Stimulated activated naive CD8-positive, alpha-beta T cell treated with anti-CD3 and anti-CD28 coated beads, Interleukin-15, Interleukin-2, amounts not matched to agents 100 U/mL and 50 U/mL, for 24 hours (primary cell): ENCODE data around the gene SMYD2.
A peak's percentile ranks its signal among the peaks of the same experiment; 100 is the strongest.

Experiments
- ATAC-seq: fragments of 150-1000 bp; cut with Tn5 transposase; one replicate; pipeline ENCODE4 v1.10.0; 2021
- DNase-seq: peaks from one replicate; pipeline ENCODE4 v3.0.0; 2021

Gene SMYD2

DNA sequence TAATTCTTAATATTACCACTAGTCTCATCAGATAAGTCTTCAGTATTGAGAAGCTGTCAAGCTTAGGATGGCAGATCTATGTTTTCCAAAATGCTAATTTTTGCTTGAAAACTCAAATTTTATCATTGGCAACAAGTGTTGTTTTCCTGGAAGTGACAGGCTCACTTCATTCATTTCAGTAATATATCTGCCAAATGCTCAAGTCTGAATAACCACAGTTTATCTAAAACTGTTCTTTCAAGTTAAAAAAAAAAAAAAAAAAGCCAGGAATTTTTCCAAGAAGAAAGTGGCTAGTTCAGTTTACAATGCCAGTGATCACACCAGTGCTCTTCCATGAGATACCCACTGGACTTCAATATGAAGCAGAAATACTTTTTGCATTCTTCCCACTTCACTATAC lies 20.6 kb downstream of the SMYD2 start:
- ATAC-seq (no peak), DNase-seq (no peak)

GRCh38 chr1:214303141-214303930 lies 22.4 kb downstream of the SMYD2 start:
- no peak for DNase-seq
- ATAC-seq = no peak

- no peak for ATAC-seq
- no peak for DNase-seq
Observed at GRCh38 chr1:214305164-214305751, 24.3 kb downstream of the SMYD2 start.

- DNase-seq (no peak), ATAC-seq (no peak)
Observed at GRCh38 chr1:214306269-214306668, 25.3 kb downstream of the SMYD2 start.

DNA sequence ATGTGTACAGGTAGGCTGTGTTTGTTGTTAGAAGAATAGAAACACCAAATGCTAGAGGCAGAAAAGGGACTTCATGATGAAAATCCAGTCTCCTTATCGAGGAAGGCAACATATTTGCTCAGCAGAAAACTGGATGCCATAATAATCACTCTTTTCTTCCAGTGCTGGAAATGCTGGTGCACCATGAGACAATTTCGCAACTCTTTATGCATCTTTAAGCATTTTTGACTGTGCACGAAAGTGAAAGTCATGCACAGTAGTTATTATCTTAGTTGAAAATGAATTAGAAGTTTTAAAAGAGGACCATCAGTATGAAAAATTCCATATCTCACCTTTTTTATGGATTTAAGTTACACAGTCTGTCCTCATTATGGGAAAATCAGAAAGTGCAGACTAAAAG lies 29.1 kb downstream of the SMYD2 start:
- DNase-seq (no peak), ATAC-seq (no peak)

- no peak for DNase-seq
- ATAC-seq = no peak
Observed at GRCh38 chr1:214310777-214311690, 30.1 kb downstream of the SMYD2 start.

DNA sequence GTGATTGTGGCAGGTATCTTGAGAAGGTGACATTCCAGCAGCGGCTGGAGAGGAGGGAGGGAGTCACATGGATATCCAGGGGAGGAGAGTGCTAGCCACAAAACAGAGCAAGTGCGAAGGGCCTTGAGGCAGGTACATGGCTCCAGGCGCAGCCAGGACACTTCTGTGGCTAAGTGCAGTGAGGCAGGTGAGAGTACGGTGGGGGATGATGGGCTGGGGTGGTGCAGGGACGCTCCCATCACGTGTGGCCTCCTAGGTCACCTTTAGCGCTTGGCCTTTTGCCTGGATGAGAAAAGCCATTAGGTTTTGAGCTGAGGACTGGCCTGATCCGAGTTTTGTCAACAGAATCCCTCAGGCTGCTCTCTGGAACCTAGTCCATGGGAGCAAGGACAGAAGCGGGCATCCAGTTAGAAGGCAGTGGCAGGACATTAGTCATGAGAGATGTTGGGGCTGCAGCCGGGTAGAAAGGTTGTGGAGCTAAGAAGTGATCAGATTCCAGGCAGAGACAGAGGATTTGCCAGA lies 31.6 kb downstream of the SMYD2 start:
- no peak for DNase-seq
- ATAC-seq = no peak

GRCh38 chr1:214314178-214314843 lies 33.4 kb downstream of the SMYD2 start:
- ATAC-seq (no peak), DNase-seq (no peak)

- ATAC-seq = peak; percentile 43
- no peak for DNase-seq
Observed at GRCh38 chr1:214316593-214316992, 35.6 kb downstream of the SMYD2 start.

- ATAC-seq = no peak
- no peak for DNase-seq
Observed at GRCh38 chr1:214317300-214317699, 36.3 kb downstream of the SMYD2 start.

- no peak for ATAC-seq
- no peak for DNase-seq
Observed at GRCh38 chr1:214317734-214318133, 36.8 kb downstream of the SMYD2 start.

DNA sequence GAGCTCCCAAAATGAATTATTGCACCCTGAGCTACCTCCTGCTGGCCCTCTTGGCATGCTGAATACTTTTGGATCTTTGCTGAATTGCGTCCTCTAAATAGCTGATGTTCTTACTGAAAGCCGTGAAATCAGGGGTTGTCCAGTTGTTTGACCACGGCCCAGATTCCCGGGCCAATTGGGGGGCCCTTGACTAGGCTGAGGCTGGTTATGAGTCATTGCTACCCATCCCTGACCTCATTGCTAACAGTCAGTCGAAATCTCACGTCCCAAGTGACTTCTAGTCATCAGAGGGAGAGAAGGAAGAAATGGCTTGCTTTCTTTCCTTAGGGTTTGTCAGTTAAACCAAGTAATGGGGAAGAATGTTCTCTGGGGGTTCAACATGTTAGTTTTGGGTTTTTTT lies 37.4 kb downstream of the SMYD2 start:
- no peak for ATAC-seq

DNA sequence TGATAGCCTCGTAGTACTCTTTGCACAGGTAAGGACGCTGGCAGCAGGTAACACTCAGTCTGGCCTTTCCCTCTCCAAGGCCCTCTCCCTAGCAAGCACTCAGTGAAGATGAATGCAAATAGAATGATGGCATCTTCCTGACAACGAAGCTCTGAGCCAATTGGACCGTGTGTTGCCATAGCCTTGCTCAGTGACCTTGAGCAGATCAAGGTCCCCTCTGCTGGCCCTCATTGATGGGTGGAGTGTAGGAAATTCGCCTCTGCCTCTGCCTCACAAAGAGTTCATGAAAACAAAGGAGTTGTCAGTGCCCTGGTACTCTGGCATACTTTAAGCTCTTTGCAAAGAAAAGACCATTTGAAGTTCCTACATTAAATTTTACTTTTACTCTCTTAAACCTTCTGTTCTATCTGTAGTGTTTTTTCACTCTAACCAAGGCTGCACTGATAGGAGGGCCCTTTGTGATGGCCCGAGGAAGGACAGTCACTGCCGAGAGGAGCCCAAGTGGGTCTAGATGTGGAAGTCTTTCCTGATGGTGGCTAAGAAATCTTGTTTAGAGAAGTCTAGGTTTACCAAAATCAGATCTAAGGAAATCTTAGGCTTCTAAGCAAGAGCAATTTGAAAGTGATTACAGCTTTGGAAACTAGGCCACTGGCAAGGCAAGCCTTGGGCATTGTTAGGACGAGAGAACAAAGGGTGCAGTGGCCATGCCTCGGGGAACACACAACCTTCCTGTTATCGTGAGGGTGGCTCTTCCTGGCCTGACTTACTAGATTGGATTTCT lies 38.2 kb downstream of the SMYD2 start:
- ATAC-seq (no peak), DNase-seq (no peak)

More for the DNA sequence above, 37.4 kb downstream of the SMYD2 start:
- no peak for DNase-seq

GRCh38 chr1:214319938-214320337 lies 39.0 kb downstream of the SMYD2 start:
- DNase-seq (no peak), ATAC-seq (no peak)

- DNase-seq = no peak
Observed at GRCh38 chr1:214321705-214322453, 40.9 kb downstream of the SMYD2 start.

DNA sequence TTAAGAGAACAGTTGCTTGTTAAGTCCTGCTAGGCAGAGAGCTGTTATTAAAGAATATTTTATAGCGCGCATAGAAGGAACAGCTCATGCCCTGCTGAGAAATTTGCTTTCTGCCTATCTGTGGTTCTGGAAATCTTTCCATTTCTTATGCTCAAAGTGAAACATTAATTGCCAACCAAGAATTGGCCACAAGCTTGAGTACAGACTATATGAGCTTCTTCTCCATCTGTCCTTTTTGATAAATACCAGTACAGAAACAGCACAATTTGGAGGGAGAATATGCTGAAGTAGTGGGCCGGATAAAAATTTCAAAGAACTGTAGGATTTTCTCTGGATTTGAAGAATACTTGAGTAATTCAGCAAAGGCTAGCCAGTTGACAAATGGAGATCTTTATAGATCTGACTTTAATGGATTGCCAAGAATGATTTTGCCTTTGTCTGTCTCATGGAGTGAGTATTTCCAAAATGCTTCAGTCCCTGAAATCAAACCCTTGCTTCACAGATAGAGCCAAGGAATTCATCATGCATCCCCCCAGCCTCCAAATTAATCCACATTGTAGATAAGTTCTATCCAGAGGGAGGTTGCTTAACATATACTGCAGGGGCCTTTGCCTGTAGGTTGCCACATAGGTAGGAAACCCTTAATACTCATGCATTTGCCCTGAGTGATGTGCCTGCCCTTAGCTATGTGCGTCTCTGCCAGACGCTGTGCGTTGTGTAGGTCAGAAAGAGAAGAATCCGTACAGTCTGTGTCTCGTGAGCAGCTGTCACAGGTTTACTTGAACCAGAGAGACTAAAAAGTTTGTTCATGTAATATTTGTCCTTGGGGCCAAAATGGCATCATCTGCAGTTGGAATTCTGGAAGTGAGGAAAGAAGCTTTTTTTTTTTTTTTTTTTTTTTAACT lies 44.2 kb downstream of the SMYD2 start:
- DNase-seq (no peak), ATAC-seq (no peak)

More at GRCh38 chr1:214321705-214322453, 40.9 kb downstream of the SMYD2 start:
- ATAC-seq = no peak

DNA sequence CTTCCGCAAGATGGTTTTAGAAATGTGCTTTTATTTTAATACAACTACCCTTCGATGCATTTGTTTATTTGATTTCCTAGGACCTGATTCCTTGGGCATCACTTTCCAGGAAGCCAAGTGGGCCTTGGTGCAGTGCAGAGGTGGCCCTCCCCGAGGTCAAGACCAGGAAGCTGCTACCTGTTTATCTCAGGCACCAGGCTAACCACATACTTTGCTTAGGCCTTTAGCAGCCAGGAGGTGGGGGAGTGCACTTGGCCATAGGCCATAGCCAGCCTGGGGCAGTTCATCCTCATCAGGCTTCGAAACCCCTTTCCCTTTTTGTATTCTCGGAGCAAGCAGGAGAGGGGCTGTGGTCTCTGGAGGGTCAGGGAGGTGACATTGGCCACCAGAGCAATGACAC lies 45.4 kb downstream of the SMYD2 start:
- no peak for ATAC-seq
- no peak for DNase-seq

- no peak for ATAC-seq
- no peak for DNase-seq
Observed at GRCh38 chr1:214327514-214327913, 46.6 kb downstream of the SMYD2 start.

GRCh38 chr1:214328770-214329469 lies 48.0 kb downstream of the SMYD2 start:
- peak; percentile 92 for ATAC-seq
- peak; percentile 71 for DNase-seq
